Middle frontal gyrus (tissue), 1 donor: ENCODE measurements around the gene MEG3.
"Not testable (repeated sequence)": the region's sequence is repeated elsewhere in the genome, so short reads cannot be mapped to it uniquely, and the experiment has no call there.

Experiments used
- DNase-seq: peaks from one replicate; pipeline ENCODE4 v3.0.0-alpha.2; 2015; ENCODE audit warnings: low spot score; ENCODE audit errors: extremely low spot score

MEG3 gene

DNA sequence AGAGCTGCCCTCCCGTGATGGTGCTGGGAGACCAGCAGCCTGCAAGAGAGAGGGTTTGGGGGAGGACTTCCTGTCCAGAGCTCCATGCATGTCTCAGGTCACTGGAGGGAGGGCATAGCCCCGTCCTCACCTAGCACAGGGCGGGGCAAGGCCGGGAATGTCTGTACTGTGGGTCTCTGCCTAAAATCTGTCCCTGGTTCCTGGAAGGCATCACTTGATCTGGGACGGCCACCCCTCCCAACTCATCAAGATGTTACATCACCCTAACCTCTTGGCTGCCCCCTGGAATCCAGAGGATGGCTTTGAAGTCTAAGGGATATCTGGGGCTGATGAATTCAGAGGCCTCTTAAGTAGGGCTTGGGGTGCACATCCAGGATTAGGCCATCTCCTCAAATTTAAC is 37.0 kb upstream of the MEG3 start:
- DNase-seq = no peak

DNA sequence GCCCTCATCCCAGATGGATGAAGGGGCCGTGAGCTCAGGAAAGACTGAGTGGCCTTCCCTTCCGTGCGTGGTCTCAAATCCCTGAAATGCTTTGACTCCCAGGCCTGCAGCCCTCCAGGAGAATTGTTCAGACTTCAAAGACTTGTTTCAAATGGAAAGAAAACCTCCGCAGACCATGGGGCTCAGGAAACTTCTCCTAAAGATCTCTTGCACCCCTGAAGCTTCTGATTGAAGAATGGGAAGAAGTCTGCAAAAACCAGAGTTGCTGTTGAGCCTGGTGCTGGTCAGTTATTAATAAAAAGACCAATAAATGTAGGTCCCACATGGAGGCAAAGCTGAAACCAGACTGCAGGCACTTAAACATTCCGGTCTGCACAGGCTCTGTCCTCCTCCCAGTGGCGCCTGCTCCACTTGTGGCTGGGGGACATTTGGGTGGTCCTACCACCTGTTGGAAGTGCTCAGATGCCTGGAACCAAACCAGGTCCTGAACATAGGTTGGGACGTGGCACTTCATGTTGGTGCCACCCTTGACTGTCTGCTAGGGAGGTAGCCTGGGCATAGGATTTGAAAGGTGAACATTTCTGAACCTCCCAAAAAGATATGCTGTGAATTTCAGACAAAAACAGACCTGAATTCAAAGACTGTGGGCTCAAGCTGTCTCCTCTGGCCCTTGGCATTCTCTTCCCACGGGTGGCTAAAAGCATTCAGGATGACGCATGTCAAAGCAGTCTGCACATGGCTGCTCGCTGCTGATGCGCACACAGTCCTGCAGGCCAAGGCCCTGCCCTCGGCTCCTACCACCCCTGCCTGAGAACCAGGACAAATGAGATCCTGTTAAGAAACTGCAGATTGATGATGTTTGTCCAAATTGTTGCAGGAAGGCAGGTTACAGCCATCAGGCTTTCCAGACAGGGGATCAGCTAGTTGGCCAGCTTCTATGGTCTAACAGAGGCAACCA is 36.2 kb upstream of the MEG3 start:
- no peak for DNase-seq

DNA sequence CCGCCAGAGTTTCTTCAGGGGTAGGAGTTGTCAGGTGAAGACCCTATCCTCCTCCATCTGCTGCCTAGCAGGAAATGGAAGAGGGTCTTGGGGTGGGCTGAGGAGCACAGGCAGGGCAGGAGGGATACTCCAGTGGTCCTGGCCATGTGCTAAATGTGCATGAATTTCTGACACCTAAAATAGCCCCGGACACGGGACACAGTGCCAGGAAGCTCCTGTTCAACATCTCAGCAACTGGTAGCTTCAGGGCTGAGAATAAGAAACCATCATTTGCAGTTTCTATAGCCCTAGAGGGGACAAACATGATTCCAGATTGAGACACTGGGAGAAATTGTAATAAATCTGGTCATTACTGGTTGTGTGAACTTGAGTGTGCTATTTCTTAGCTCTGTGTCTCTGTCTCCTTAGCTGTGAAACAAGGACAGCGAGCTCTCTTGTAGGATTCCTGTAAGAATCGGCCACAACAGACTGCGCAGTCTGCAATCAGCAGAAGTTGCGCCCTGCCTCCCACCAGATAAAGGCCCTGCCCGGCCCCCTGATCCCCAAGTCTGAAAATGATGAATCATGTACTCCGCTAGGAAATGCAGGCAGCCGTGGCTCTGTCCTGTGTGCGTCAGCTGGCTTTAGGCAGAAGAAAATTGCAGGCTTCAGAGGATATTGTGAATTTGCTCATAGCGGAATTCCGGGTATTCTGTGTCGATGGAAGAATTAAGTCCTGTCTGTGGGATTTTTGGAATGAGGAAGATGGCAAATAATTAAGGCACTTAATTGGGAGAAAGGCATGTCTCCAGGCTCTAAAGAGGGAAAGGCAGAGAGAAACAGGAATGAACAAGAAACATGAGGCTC is 35.2 kb upstream of the MEG3 start:
- no peak for DNase-seq

DNA sequence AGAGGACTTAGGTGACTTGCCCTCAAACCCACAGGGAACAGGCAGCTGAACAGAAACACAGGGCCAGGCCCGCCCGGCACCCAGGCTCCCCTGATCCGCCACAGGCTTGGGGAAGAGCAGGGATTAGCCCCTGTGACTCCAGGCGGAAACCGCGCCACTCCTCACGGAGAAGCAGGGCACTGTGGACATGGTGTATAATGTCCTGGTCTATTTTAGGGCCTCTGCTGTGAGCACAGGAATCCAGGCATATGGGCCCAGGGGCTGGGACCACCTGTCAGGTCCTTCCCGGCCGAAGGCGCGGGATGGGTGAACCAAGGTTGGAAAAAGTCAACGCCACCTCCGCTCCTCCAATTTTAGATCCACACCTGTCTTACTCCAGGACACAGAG is 34.6 kb upstream of the MEG3 start:
- no peak for DNase-seq

DNA sequence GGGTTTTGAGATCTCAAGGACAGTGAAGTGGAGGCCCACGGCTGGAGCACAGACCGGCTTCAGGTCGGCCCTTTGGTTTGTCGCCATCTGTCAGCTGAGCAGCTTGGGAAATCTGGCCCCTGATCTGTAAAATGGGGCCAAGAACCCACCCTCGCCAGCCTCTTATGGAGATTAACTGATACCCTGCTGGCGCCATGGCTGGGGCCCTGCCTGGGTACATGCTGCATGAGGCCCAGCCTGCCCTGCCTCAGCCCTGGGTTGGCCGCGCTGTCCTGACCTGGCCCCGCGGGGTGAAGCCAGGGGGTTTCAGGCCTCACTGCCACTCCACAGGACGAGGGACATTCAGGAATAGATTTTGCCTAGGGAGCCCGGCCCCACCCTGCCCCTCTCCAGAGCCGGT is 33.9 kb upstream of the MEG3 start:
- DNase-seq = no peak

DNA sequence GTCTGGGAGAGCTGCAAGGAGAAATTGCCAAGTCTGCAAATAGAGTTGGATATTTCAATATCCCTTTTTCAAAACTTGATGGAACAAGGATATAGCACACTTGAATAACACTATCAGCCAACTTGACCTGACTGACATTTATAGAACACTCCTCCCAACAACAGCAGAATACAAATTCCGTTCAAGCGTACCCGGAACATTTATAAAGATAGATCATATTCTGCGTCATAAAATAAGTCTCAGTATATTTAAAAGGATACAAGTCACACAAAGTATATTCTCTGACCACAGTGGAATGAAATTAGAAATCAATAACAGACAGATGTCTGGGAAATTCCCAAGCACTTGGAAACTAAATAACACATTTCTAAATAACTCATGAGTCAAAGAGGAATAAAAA is 29.0 kb upstream of the MEG3 start:
- DNase-seq = no peak

DNA sequence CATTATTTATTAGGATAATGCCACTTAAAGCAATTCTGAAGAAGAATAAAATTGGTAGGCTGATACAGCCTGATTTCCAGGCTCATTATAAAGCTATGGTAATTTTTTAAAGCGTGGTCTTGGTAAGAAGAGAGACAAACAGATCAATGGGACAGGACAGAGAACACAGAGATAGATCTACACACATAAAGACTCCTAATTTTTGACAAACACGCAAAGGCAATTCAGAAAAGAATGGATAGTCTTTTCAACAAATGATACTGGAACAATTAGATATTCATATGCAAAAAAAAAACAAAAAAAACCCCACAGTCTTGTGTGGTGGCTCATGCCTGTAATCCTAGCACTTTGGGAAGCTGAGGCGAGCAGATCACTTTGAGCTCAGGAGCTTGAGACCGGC is 25.9 kb upstream of the MEG3 start:
- no peak for DNase-seq

DNA sequence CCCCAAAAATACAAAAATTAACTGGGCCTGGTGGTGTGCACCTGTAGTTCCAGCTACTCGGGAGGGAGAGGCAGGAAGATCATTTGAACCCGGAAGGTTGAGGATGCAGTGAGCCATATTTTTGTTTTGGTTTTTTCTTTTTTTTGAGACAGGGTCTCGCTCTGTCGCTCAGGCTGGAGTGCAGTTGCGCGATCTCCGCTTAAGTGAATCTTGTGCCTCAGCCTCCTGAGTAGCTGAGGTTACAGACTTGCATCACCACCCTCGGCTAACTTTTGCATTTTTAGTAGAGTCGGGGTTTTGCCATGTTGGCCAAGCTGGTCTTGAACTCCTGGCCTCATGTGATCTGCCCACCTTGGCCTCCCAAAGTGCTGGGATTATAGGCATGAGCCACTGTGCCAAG is 24.5 kb upstream of the MEG3 start:
- not testable (repeated sequence) for DNase-seq

DNA sequence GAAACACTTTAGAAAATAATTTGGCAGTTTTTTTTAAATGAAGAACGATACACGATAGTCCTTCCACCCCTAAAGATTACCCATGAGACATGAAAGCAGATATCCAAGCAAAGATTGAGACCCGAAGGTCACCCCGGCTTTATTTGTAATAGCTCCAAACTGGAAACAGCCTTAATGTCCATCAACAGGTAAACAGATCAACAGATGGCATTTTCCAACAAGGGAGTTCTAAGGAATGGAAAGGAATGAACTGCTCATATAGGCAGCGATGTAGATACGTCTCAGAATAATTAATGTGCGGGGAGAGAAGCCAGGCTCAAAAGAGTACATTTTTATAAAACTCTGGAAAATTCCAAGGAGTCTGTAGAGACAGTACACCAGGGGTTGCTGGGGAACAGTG is 23.7 kb upstream of the MEG3 start:
- DNase-seq = no peak

DNA sequence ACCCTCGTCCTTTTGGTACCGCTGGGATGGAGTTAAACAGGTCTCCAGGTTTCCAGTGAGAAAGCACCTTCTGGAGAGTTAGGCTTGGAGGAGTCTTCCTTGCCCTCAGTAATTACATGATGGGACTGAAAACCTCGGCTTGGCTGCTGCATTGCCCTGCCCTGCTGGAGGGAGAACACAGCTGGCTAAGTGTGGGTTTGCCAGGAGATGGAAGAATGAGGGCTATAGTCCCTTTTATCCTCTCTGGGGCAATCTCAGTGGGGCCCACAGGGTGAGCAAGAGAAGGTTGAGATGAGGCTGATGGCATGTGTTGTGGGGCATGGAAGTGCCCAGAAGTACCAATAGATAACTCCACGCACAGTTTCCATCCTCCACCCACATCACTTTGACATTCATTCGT is 23.2 kb upstream of the MEG3 start:
- no peak for DNase-seq

DNA sequence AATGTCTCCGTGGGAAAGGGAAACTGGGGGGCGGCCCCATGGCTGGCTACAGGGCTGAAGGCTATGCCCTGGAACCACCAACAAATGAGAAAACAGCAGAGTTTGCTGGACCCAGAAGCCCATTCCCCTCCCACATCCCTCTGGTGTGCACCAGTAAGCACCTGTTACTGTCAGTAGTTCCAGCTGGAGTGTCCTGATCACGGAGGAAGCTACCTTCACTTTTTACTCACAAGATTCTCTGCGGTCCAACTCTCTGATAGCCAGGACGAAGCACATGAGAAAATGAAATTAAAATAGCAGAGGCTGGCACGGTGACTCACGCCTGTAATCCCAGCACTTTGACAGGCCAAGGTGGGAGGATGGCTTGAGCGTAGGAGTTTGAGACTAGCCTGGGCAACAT is 22.7 kb upstream of the MEG3 start:
- no peak for DNase-seq

DNA sequence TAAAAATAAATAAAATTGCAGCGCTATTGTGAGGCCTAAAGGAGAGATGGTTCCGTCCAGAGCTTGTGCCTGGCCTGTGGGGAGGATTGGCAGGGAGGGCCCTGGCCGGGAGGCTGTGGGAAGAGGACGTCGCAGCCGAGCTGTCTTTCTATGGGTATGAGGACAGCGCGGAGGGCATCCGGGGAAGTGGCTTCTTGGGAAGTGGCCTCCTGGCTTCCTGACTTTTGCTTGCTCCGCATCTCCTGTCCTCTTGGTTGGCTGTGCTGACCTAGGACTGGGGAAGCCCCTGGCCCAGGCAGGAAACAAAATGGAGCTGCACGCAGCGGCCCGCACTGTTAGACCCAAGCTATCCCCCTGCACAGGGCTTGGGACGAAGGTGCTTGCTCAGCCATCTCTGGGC is 22.2 kb upstream of the MEG3 start:
- no peak for DNase-seq

DNA sequence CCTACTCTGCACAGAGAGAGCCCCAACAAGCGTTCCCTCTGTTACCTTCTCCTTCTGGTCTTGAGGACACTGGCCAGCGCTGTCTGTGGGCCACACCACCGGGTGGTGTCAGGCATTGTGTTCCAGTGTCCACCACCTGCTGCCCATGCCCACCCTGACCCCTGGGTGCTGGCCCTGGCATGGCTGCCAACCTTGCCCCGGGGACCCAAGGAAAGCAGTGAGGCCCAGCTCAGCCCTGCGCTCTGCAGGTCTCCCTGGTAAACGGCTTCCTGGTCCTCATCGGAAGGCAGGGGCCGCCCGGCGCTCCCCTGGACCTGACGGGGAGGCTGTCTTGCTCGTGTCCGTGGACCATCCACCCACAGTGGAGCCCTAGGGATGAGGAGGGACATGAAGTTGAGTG is 21.8 kb upstream of the MEG3 start:
- DNase-seq = no peak

DNA sequence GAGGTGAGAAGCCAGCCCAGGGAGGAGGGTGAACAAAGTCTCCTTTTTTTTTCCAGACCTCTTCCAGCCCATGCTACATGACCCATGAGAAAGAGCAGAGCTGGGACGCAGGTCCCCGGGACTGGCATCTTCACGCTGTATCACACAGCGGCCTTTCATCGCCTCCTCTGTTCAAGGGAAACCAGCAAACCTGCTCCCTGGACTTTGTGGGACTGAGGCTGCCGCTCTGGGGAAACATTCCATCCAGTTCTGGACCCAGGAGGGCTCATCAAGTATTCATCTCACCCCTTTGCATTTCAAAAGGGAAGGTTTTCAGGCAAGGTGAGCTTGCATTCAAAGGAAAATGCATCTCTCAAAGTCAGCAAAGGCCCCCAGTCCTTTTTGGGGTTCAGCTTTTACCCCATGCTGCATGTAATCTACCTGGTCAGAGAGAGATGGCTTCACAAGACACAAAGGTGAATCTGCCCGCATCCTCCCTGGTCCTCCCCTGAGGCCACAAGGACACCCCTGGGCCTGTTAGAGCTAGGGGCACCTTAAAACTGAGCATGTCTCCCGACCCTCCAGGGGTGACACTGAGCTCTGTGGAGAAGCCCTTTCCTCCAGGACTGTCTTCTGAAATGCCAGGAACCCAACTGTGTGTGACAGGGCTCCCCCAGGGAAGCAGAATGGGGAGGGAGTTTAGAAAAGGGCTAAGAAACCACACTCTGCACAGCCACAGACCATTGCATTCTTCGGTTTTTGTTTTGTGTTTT is 21.2 kb upstream of the MEG3 start:
- DNase-seq = no peak

DNA sequence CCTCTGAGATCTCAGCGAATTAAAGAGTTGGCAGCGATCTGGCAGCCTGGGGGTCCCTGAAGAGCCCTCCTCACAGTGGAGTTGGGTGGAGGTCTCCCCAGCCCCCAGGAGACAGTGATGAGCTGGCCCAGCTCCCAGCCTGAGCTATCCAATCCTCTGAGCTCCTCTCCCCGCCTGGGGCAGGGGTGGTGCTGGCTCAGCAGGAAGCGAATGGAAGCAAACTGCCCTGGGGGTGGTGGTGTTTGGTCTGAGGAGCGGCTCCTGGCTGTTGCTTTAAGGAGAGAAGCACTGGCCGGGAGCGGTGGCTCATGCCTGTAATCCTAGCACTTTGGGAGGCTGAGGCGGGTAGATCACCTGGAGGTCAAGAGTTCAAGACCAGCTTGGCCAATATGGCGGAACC is 19.5 kb upstream of the MEG3 start:
- DNase-seq = no peak

DNA sequence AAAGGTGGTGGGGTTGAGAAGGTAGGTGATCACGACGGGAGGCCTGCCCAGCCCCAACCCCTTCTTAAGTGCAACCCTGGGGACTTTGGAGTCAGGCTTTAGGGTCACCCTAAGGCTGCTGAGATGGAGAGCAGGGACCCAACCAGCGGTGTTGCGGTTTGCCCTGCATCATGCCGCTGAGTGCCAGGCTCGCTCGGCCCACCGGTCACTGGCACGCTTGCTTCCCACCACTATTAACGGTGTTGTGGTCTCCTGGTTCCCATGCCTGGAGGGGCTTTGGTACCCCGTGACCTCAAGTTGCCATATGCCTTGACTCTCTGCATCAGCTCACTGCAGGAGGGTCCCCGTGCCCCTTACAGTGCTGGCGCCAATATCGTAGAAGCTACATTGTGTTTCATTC is 18.4 kb upstream of the MEG3 start:
- no peak for DNase-seq

DNA sequence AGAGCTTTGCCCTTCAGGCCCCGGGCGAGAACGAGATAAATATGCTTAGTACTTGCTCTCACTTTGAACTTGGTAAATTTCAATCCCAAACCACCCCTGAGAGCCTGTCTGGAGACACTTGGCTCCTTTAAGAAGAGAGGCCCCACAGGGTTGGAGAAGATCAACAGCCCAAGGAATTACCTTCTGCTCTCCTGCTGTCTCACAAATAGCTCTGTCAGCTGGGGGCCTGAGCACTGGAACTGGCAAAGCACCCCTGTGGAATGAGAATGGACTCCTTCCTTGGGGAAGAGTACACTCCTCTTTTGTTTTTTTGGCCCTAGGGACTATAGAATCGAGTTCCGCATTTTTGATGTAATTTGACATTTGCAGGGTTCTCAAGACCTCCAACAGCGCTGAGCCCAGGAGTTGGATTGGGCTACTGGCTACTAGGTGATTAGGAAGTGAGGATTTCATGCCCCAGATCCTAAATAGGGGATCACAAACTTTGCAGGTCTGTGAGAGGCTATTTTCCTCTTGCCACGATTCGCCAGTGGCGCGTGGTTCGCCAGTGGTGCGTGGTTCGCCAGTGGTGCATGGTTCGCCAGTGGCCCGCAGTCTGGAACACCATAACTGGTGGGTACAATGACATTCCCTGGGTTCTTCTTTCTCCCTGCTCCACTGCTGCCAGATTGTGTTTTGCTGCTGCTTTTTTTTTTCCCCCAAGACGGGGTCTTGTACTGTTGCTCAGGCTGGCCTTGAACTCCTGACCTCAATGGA is 17.8 kb upstream of the MEG3 start:
- no peak for DNase-seq

DNA sequence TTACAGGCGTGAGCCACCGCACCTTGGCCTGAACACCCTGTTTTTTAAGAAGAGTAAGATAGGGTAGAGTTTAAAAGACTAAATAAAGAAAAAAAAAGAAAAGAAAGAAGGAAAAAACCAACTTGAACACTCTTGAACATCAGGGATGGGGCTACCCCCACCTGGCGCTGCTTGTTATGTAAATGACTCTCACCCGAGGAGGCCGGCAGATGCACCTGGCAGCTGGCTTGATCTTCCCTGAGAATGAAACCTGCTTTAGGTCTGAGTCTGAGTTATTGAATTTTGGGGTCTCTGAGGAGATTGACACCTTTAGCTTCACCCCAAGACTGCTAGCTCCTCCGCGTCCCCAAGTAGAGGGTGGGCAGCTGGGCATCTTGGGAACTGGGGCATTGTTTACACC is 15.5 kb upstream of the MEG3 start:
- DNase-seq = no peak

DNA sequence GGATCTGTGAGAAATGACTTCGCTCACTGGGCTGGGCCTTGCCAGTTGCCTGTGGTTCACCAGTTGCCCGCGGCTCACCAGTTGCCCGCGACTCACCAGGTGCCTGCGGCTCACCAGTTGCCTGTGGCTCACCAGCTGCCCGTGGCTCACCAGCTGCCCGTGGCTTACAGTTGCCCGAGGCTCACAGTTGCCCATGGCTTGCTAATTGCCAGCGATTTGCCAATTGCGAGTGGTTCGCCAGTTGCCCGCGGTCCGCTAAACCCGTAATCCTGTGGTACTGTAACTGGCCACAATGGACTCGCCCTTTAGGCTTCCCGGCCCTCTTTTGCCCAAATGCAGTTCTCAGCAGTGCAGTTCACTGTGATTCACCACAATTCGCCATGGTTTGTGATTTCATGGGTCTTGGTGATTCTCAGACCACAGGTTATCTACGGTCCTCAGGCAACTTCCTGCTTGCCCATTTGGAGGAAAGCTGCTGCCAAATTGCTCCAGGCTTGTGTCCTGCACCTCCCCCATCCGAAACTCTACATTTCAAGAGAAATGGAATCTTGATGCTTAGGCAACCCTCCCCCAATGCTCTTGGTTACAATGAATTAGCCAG is 15.0 kb upstream of the MEG3 start:
- no peak for DNase-seq

DNA sequence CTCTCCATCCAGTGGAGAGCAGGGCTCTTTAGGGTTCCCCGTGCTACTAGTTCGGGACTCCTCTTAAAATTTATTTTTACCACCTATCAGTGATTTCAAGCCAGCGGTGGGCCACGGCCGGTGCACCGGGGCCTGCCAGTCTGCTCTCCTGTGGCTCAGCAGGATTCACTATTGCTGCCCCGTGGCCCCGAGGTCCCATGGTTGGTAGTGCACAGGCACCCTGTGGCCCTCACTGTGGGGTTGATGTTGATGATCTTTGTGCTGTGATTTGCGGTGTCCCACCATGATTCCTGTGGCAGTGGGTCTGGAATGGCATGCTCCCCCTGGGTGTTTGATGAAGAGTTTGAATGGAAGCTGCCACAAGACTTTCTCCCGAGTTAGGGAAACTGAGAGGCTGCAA is 12.6 kb upstream of the MEG3 start:
- DNase-seq = no peak
